Fibroblast of pulmonary artery (primary cell): ENCODE data around the gene NPS.

Experiments
- DNase-seq: peaks from one replicate; pipeline ENCODE4 v3.0.0-alpha.2; 2010; ENCODE audit warnings: low read depth
- H3K4me3 ChIP-seq: replicated peaks from 2 replicates; pipeline ENCODE4 v1.5.1; 2011; ENCODE audit warnings: low read depth, mild to moderate bottlenecking, control low read depth, low read length, moderate library complexity
- TF ChIP-seq, protein P1 (sequence below): IDR thresholded peaks from 2 replicates; pipeline ENCODE4 v1.5.1; 2011; ENCODE audit warnings: mild to moderate bottlenecking, control low read depth, low read length, inconsistent platforms; ENCODE audit errors: missing control alignments

NPS gene

DNA sequence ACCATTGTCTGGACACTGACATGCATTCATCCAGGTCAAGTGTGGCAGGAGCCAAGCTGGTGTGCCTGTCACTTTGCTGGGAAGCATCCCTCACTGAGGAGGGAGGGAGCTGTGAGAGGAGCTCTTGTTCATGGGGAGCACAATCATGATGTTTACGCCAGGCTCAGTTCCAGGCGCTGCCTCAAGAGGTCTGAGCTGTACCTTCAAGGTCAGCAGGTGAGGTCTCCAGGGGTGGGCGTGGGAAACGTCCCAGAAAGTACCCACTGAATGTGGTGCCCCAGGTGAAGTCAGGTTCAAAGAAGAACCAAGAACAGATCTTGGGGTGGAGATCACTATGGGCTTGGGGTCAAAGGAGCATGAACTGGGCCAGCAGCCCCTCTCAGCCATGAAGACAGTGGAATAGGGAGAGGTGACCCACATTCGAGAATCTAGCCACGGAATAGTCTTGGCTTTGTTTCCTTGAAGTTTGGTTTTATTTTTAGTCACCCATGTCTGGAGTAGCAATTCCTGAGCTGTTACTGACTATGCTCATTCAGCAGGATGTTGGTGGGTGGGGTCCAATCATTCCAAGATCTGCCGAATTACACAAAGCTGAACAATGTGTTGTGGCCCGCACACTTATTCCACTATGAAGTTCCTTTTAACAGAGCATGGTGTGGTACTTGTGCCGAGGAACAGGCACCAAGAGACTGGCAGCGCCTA lies 29.3 kb downstream of the NPS start:
- H3K4me3 ChIP-seq: no peak overlapping the region
- no peak for DNase-seq
- TF ChIP-seq, protein P1, sequence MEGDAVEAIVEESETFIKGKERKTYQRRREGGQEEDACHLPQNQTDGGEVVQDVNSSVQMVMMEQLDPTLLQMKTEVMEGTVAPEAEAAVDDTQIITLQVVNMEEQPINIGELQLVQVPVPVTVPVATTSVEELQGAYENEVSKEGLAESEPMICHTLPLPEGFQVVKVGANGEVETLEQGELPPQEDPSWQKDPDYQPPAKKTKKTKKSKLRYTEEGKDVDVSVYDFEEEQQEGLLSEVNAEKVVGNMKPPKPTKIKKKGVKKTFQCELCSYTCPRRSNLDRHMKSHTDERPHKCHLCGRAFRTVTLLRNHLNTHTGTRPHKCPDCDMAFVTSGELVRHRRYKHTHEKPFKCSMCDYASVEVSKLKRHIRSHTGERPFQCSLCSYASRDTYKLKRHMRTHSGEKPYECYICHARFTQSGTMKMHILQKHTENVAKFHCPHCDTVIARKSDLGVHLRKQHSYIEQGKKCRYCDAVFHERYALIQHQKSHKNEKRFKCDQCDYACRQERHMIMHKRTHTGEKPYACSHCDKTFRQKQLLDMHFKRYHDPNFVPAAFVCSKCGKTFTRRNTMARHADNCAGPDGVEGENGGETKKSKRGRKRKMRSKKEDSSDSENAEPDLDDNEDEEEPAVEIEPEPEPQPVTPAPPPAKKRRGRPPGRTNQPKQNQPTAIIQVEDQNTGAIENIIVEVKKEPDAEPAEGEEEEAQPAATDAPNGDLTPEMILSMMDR: no peak

DNA sequence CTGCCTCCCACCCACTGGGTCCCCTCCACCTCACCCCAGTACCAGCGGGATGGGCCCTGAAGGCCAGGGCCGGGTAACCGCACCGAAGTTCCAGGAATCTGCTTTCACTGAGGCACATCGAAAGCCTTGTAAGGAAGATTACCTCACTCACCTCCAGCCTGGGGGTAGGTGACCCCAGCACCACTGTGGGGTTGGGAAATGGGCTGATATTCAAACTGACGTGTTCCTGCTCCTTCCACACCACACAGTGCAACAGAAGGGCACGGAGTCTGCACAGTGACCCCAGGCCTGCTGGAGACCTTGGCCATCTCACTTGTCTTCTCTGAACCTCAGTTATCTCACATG lies 29.8 kb downstream of the NPS start:
- no peak overlapping the region for H3K4me3 ChIP-seq
- DNase-seq: no peak
- TF ChIP-seq, protein P1: no peak

DNA sequence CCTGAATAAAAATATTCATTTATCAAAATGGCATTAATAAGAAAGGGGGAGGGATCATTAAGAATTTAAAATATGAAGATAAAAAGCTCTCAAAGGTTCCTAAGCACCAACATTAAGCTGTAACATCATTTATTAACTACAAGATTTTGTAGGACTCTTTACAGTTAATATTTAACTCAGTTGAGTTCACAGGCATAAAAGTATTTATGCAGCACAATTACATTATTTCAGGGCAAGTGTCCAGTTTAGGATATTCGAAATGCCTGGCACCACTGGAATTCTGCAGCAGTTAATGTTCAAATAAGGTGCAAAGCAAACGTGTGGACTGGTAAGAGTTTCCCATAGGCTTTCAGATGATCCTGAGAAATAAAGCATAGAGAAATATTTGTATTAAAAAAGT lies 30.5 kb downstream of the NPS start:
- TF ChIP-seq, protein P1: no peak
- no peak for DNase-seq
- no peak overlapping the region for H3K4me3 ChIP-seq

DNA sequence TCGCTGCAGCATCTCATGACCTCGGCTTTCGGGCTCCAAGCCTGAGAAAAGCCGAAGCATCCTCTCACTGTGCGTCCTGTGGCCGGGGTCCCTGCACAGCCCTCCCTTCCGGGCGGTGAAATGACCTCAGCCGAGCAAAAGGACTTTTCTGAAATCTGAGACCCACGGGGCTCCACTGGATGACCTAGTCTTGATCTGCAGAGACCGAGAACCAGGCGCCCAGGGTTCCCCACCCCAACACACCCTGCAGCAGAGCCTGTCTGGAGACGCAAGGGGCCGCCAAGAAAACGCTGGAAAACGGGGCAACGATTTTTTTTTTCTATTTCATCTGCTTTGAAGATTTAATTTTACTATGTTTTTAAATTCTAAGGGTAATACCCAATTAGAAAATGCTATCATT lies 31.7 kb downstream of the NPS start:
- H3K4me3 ChIP-seq: no peak overlapping the region
- no peak for DNase-seq
- TF ChIP-seq, protein P1: no peak

DNA sequence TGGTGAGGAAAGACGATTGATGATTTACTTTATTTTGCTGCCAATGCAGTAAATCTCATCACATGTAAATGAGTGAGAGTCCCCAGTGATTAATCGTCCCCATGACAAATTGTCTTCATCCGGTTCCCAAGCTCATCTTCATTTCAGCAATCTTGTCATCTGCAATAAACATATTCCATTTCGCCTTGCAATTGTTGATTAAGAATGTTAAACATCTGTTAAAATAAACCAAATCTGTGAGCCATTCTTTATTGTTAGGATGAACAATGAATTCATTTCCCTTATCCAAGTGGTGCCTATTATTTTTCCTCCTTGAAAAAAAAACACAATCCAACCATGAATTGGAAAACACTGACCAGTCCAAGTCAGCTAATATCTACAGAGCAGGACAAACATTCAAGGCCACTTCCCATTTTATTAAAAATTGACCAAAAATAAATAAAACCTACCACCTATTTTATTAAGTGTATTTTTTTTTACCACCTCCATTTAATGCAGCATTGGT lies 36.5 kb downstream of the NPS start:
- TF ChIP-seq, protein P1: no peak
- DNase-seq: no peak
- H3K4me3 ChIP-seq: no peak overlapping the region

DNA sequence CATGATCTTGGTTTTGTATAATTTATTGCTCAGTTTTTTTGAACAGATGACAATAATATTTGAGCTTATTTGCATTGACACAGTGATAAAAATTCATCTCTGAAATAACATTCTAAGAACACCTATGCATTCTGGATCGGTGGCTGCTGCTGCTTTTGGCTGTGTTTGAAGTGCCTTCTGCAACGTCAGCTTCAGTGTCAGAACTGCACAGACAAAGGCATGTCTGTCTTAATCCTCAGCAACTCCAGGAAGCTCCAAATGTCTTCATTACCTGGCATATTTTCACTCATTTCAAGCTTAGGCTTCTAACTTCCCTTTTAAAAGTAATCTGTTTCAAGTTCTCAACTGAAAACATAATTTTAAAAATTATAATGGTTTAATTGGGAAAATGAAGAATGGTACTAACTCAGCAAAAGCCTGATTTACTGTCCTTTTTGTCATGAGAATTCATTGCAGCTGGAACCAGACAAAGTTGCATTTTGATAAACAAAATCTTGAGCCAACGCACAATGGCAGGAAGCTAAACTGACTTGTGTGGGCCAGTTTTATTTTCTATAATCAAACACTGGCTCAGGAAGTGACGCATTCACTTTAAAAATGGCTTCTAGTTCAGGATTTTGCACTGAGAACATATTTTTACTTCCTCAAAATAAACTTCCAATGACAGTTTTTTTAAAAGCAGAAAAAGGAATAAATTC lies 38.7 kb downstream of the NPS start:
- TF ChIP-seq, protein P1: no peak
- H3K4me3 ChIP-seq: no peak overlapping the region
- DNase-seq: no peak
